Left renal pelvis (tissue), 4 donors: ENCODE measurements around the gene BOD1. TPM values are rescaled to one million over a fixed set of nuclear protein-coding genes. Genes with fewer than 3 reads are reported as not detected.
"Not testable (repeated sequence)": the region's sequence is repeated elsewhere in the genome, so short reads cannot be mapped to it uniquely, and the experiment has no call there.

ENCODE experiments used
- DNase-seq, 4 donors: peaks; one replicate each; pipeline ENCODE4 v3.0.0-alpha.2; 2013; ENCODE audit warnings: low read depth in 4 of 4, low spot score in 3 of 4
- polyA plus RNA-seq, 4 donors: library from polyadenylated mRNA; unstranded; fragments of 120-200 nt; gene quantifications; one replicate each; pipeline ENCODE4 v1.2.1, GENCODE V29; 2013; ENCODE audit not compliant: insufficient read length in 4 of 4

The BOD1 gene
- polyA plus RNA-seq, 4 donors: 83.3 to 127 (median 122) TPM

DNA sequence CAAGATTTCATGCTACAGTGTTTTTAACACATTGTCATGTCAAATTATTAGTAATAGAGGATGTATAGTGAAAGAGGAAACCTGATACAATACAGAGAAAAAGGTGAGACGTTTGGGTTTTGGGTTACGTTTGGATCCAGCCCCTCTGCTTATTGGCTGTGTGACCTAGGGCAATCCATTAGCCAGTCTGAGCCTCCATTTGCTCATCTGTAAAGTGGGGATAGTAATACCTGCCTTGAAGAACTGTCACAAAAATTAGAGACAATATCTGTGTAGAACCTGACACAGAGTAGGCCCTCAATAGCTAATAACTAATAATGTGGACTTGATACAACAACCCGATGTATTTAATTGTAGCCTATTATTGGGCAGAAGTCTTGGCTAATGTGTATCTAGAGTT lies 4.3 kb upstream of the BOD1 start:
- no peak for DNase-seq

DNA sequence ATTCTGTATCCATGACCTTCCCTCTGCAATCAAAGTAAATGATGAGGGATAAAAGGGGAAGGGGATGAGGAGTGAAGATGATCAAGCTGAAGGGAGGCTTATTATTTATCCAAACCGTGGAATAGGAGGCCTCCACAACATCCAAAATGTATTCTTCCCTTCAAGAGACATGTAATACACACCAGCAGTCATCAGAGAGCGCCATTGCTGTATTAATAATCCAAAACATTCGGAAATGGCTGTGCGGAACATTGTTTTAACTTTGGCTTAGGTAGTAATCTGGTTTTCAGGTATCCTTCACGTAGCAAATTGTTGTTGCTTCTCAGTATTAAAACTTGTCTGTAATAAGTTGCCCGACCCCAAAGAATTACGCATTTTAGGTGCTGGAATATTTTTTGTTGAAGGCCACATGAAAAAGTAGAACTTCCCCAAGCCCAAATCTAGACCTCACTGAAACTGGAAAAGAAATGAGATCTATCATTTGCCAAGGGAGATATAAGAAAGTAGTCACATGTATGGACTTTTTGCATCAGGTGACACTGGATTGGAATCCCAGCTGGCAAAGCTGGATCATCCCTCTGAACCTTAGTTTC lies 2.6 kb upstream of the BOD1 start:
- no peak for DNase-seq

- no peak for DNase-seq
Measured at GRCh38 chr5:173615884-173616576, 420 bp downstream of the BOD1 start.

GRCh38 chr5:173614591-173614990 lies 1.9 kb downstream of the BOD1 start:
- no peak for DNase-seq

GRCh38 chr5:173613433-173614159 lies 2.9 kb downstream of the BOD1 start:
- DNase-seq: no peak

DNA sequence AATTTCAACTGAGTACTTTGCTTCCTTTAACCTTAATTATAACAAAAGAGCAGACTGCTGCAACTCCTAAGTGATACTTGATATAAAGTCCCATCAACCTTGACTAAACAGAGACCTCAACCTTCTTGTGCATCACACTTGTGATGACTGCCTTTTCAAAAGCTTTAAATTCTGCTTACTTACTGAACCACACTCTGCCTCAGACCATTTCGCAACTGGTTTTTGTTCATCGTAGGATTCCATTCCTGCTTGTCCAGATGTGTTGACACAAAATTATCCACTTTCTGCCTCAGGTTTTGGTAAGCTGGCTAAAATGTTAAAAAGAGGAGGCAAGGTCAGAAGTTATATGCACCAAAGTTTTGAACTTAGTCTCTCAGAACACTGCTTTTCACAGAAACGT lies 3.5 kb downstream of the BOD1 start:
- DNase-seq: no peak

GRCh38 chr5:173611706-173612105 lies 4.7 kb downstream of the BOD1 start:
- DNase-seq: no peak

DNA sequence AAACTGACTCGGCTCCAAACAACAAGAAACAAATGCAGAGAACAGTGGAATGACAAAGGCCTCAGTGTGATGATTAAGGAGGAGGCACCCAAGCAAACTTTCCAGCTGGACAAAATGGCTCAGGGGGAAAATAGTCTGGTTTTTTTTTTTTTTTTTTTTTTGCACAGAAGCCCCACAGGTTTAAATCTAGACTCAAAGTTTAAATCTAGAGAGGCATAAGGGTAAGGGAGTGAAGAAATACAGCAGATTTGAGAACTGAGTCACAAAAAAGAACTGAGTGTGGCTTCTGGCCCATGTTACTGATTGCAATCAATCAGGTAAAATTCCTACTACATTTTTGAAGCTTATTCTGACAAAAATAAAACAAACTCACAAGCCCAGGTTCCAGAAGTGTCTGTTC lies 12.3 kb downstream of the BOD1 start:
- DNase-seq: no peak

- DNase-seq: no peak
Measured at GRCh38 chr5:173602423-173602822, 14.0 kb downstream of the BOD1 start.

DNA sequence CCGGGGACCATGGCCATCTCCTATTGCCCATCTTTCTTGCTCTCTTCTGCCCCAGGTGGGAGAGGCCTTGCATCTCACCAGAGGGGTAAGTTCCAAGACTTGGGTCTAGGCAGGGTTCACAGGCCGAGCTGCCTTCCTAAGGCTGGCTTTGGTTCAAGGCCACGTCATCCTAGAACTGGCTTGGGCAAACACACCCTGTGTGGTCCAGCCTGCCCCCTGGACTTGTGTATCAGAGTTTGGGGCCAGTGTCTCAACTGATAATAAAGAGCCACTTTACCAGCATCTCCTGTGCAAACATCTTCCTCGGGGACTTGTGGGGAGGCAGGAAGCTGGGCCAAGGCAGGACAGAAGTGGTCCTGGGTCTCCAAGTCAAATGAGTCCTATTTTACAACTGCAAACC lies 17.8 kb downstream of the BOD1 start:
- no peak for DNase-seq

GRCh38 chr5:173597304-173597703 lies 19.1 kb downstream of the BOD1 start:
- no peak for DNase-seq

DNA sequence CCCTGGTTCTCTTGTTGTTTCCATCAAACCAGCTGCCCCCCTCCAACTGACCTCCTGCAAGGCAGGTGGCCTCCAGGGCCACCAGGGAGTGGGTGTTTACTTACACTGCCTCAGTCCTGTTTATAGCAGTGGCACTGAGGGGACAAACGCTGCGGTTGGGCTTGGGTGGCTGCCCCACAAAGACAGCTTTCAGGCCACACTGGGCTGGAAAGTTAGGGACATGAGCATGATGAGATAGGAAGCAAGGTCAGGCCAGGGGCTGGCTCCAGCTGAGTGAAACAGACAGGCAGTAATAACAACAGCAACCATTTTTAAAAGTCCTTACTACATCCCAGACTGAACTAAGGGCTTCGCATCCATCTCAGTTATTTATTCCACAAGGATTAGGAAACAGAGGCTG lies 20.6 kb downstream of the BOD1 start:
- no peak for DNase-seq

GRCh38 chr5:173594061-173594460 lies 22.4 kb downstream of the BOD1 start:
- DNase-seq: no peak

- DNase-seq: no peak
Measured at GRCh38 chr5:173592050-173592669, 24.3 kb downstream of the BOD1 start.

GRCh38 chr5:173591056-173591514 lies 25.4 kb downstream of the BOD1 start:
- DNase-seq: no peak

- DNase-seq: no peak
Measured at GRCh38 chr5:173590436-173591055, 25.9 kb downstream of the BOD1 start.

DNA sequence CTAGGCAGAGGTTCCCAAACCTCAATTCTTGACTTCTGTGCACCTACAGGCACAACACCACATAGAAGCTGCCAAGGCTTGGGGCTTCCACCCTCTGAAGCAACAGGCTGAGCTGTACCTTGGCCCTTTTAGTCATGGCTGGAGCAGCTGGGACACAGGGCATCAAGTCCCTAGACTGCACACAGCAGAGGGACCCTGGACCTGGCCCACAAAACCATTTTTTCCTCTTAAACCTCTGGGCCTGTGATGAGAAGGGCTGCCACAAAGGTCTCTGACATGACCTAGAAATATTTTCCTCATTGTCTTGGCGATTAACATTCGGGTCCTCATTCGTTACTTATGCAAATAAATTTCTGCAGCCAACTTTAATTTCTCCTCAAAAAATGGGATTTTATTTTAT lies 30.3 kb downstream of the BOD1 start:
- not testable (repeated sequence) for DNase-seq

DNA sequence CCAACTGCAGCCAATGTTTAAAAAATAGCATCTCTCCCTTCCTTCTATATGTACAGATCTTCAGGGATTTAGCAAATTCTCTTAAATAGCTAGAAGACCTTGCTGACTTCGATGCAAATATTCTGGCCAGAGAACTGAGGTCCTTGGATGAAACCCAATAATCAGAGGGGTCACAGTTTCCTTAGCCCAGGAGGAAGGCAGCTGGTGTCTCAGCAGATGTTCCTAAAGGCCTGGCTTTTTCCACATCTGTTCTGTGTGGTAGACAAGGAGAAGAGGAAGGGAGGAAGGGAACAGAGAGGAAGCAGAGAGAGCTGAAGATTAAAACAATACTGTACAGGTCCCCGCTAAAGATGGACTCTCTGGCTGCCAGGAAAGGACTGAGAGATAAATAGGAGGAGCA lies 33.1 kb downstream of the BOD1 start:
- no peak for DNase-seq

GRCh38 chr5:173582216-173583111 lies 34.0 kb downstream of the BOD1 start:
- DNase-seq: peak in 3 of 4 donors; percentile 6 to 17 (median 14)
